Testis (tissue), 2 donors: ENCODE measurements around the gene CCDC194.

Experiments
- POLR2A ChIP-seq: fragments of 450-650 bp; IDR thresholded peaks from one replicate; pipeline ENCODE4 v1.6.1; 2017; ENCODE audit warnings: antibody characterized with exemption, mild to moderate bottlenecking, moderate library complexity
- TF ChIP-seq, protein P1 (sequence below), 3 experiments: fragments of 450-650 bp in 2 of 3; fragments of 200-600 bp in 1 of 3; sonication (generic) in 1 of 3; IDR thresholded peaks; one replicate each; pipeline ENCODE4 v1.5.1; 2016 to 2019; ENCODE audit warnings: antibody characterized with exemption in 3 of 3, mild to moderate bottlenecking in 2 of 3, moderate library complexity in 1 of 3

GRCh38 chr19:17340871-17341357 lies 53.1 kb downstream of the CCDC194 start:
- TF ChIP-seq, protein P1, sequence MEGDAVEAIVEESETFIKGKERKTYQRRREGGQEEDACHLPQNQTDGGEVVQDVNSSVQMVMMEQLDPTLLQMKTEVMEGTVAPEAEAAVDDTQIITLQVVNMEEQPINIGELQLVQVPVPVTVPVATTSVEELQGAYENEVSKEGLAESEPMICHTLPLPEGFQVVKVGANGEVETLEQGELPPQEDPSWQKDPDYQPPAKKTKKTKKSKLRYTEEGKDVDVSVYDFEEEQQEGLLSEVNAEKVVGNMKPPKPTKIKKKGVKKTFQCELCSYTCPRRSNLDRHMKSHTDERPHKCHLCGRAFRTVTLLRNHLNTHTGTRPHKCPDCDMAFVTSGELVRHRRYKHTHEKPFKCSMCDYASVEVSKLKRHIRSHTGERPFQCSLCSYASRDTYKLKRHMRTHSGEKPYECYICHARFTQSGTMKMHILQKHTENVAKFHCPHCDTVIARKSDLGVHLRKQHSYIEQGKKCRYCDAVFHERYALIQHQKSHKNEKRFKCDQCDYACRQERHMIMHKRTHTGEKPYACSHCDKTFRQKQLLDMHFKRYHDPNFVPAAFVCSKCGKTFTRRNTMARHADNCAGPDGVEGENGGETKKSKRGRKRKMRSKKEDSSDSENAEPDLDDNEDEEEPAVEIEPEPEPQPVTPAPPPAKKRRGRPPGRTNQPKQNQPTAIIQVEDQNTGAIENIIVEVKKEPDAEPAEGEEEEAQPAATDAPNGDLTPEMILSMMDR (IDR thresholded peaks at IDR 0.05) = no peak
- no peak for TF ChIP-seq POLR2A
